Measurements from ENCODE around the gene PMVK.

The PMVK gene

DNA sequence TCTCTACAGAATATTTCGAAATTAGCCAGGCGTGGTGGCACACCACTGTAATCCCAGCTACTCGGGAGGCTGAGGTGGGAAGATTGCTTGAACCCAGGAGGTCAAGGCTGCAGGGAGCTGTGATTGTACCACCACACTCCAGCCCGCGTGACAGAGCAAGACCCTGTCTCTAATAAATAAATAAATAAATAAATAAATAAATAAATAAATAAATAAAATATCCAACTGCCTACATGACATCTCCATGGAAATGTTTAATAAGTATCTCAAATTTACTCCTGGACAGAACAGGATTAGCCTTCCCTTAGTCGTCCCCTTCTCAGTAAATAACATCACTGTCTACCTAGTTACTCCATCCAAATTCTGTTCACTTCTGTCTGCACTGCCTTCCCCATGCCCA lies 37.5 kb downstream of the PMVK start:
- no peak overlapping the region for H2AK5ac ChIP-seq (ENCODE audit: low read length)
- H3K27me3 ChIP-seq (ENCODE audit: insufficient read depth, low read length, poor library complexity) = no peaks in the 10 kb centered on the region
- no peak overlapping the region for H2BK120ac ChIP-seq (ENCODE audit: low read depth, low read length)
- no peak overlapping the region for H3K18ac ChIP-seq (ENCODE audit: low read length)
- no peak overlapping the region for H3K9ac ChIP-seq (ENCODE audit: low read length)
- no peak overlapping the region for H3K4me2 ChIP-seq (ENCODE audit: low read length)
- no peak overlapping the region for H3K27ac ChIP-seq (ENCODE audit: low read depth, low read length)
- H3K4me1 ChIP-seq (ENCODE audit: control insufficient read depth, low read depth, low read length) = no peaks in the 10 kb centered on the region
- no CpG with 5 or more reads among the region's 6 CpGs for WGBS (ENCODE audit: extremely low coverage, insufficient coverage, low lambda C conversion rate)
- H2BK5ac ChIP-seq (ENCODE audit: low read length) = no peak overlapping the region
- DNase-seq = no peak
- no peak overlapping the region for H3K4ac ChIP-seq (ENCODE audit: low read depth, low read length)
- no peak overlapping the region for H4K8ac ChIP-seq (ENCODE audit: low read depth, low read length)
- no peaks in the 10 kb centered on the region for H3K79me1 ChIP-seq (ENCODE audit: low read length)
- H3K36me3 ChIP-seq (ENCODE audit: control insufficient read depth, insufficient read depth, low read length) = no peaks in the 10 kb centered on the region
- H3K79me2 ChIP-seq (ENCODE audit: control insufficient read depth, insufficient read depth, low read length) = no peaks in the 10 kb centered on the region
- no peak overlapping the region for H2BK15ac ChIP-seq (replicated peaks; ENCODE audit: low read depth)
- no peak overlapping the region for H3K56ac ChIP-seq (ENCODE audit: low read length)
- H3K23ac ChIP-seq (ENCODE audit: low read length) = no peak overlapping the region
- no peak overlapping the region for H4K5ac ChIP-seq (ENCODE audit: low read length)
- no peak overlapping the region for H3K4me3 ChIP-seq (ENCODE audit: low read length)

DNA sequence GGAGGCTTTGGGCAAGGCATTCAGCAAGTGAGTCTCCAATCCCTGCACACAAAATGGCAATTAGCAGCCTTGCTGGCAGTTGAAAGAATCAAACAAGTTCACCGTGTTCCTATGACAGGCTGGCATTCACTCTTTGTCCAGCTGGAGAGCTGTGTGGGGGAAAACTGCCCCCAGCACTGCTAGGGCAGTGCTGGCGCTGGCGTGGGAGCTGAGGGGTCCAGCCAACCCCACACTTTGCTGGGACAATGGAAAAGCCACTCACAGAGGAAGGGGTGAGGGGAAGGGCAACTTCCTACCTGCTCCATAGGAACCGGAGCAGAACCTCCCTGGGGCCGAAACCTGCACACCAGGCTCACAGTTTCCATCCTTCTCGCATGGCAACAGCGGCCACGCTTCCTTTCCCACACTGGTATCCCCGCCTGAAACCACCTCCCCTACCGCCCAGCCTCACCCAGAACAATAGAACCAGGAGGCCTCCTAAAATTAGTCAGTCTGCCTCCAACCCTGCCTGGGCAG lies 39.7 kb downstream of the PMVK start:
- WGBS (ENCODE audit: extremely low coverage, insufficient coverage, low lambda C conversion rate) = no CpG with 5 or more reads among the region's 10 CpGs
- Histone ChIP-seq H2BK5ac (ENCODE audit: low read length) (no peak overlapping the region), H3K79me2 (ENCODE audit: control insufficient read depth, insufficient read depth, low read length) (no peaks in the 10 kb centered on the region), H2BK15ac (replicated peaks; ENCODE audit: low read depth) (no peak overlapping the region), H3K4me2 (ENCODE audit: low read length) (no peak overlapping the region), H3K36me3 (ENCODE audit: control insufficient read depth, insufficient read depth, low read length) (no peaks in the 10 kb centered on the region), H3K56ac (ENCODE audit: low read length) (no peak overlapping the region), H2BK120ac (ENCODE audit: low read depth, low read length) (no peak overlapping the region), H3K23ac (ENCODE audit: low read length) (no peak overlapping the region), H3K9ac (ENCODE audit: low read length) (no peak overlapping the region), H4K8ac (ENCODE audit: low read depth, low read length) (no peak overlapping the region), H3K79me1 (ENCODE audit: low read length) (no peaks in the 10 kb centered on the region), H3K4me3 (ENCODE audit: low read length) (no peak overlapping the region), H2AK5ac (ENCODE audit: low read length) (no peak overlapping the region), H4K5ac (ENCODE audit: low read length) (no peak overlapping the region), H3K27me3 (ENCODE audit: insufficient read depth, low read length, poor library complexity) (no peaks in the 10 kb centered on the region), H3K4ac (ENCODE audit: low read depth, low read length) (no peak overlapping the region), H3K4me1 (ENCODE audit: control insufficient read depth, low read depth, low read length) (no peaks in the 10 kb centered on the region), H3K18ac (ENCODE audit: low read length) (no peak overlapping the region), H3K27ac (ENCODE audit: low read depth, low read length) (no peak overlapping the region)
- no peak for DNase-seq

DNA sequence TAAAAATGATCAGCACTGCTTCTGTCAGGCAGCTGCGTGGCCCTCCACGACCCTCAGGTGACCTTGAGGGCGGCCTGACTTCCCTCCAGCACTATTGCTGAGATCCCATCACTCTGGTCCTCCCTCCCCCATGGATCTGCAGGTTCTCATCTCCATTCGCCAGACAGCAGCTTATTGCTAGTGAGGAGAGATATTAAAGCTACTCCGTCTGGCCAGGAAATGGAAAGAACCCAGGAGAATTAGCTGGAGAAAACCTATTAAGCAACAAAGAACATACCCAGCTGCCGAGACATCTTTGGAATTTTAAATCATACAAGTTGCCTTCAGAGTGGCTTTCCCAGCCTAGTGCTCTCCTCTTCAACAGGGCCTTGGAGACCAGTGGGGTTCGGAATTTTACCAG lies 40.7 kb downstream of the PMVK start:
- Histone ChIP-seq H2BK5ac (ENCODE audit: low read length) (no peak overlapping the region), H3K23ac (ENCODE audit: low read length) (no peak overlapping the region), H2BK15ac (replicated peaks; ENCODE audit: low read depth) (no peak overlapping the region), H3K9ac (ENCODE audit: low read length) (no peak overlapping the region), H3K27me3 (ENCODE audit: insufficient read depth, low read length, poor library complexity) (no peaks in the 10 kb centered on the region), H3K36me3 (ENCODE audit: control insufficient read depth, insufficient read depth, low read length) (no peaks in the 10 kb centered on the region), H4K5ac (ENCODE audit: low read length) (no peak overlapping the region), H3K18ac (ENCODE audit: low read length) (no peak overlapping the region), H3K27ac (ENCODE audit: low read depth, low read length) (no peak overlapping the region), H3K4ac (ENCODE audit: low read depth, low read length) (no peak overlapping the region), H3K4me1 (ENCODE audit: control insufficient read depth, low read depth, low read length) (no peaks in the 10 kb centered on the region), H2BK120ac (ENCODE audit: low read depth, low read length) (no peak overlapping the region), H3K79me2 (ENCODE audit: control insufficient read depth, insufficient read depth, low read length) (no peaks in the 10 kb centered on the region), H3K79me1 (ENCODE audit: low read length) (no peaks in the 10 kb centered on the region), H2AK5ac (ENCODE audit: low read length) (no peak overlapping the region), H3K4me2 (ENCODE audit: low read length) (no peak overlapping the region), H3K4me3 (ENCODE audit: low read length) (no peak overlapping the region), H3K56ac (ENCODE audit: low read length) (no peak overlapping the region), H4K8ac (ENCODE audit: low read depth, low read length) (no peak overlapping the region)
- no CpG with 5 or more reads among the region's 7 CpGs for WGBS (ENCODE audit: extremely low coverage, insufficient coverage, low lambda C conversion rate)
- no peak for DNase-seq

GRCh38 chr1:154891452-154891851 lies 45.1 kb downstream of the PMVK start:
- Histone ChIP-seq H3K23ac (ENCODE audit: low read length) (no peak overlapping the region), H3K4me1 (ENCODE audit: control insufficient read depth, low read depth, low read length) (no peaks in the 10 kb centered on the region), H2BK15ac (replicated peaks; ENCODE audit: low read depth) (no peak overlapping the region), H3K79me1 (ENCODE audit: low read length) (no peaks in the 10 kb centered on the region), H2BK120ac (ENCODE audit: low read depth, low read length) (no peak overlapping the region), H4K8ac (ENCODE audit: low read depth, low read length) (no peak overlapping the region), H3K56ac (ENCODE audit: low read length) (no peak overlapping the region), H3K36me3 (ENCODE audit: control insufficient read depth, insufficient read depth, low read length) (no peaks in the 10 kb centered on the region), H3K18ac (ENCODE audit: low read length) (no peak overlapping the region), H2BK5ac (ENCODE audit: low read length) (no peak overlapping the region), H3K27me3 (ENCODE audit: insufficient read depth, low read length, poor library complexity) (no peaks in the 10 kb centered on the region), H4K5ac (ENCODE audit: low read length) (no peak overlapping the region), H3K4ac (ENCODE audit: low read depth, low read length) (no peak overlapping the region), H3K27ac (ENCODE audit: low read depth, low read length) (no peak overlapping the region), H3K79me2 (ENCODE audit: control insufficient read depth, insufficient read depth, low read length) (no peaks in the 10 kb centered on the region), H3K4me2 (ENCODE audit: low read length) (no peak overlapping the region), H3K9ac (ENCODE audit: low read length) (no peak overlapping the region), H3K4me3 (ENCODE audit: low read length) (no peak overlapping the region), H2AK5ac (ENCODE audit: low read length) (no peak overlapping the region)
- no peak for DNase-seq
- no CpG with 5 or more reads among the region's 1 CpG for WGBS (ENCODE audit: extremely low coverage, insufficient coverage, low lambda C conversion rate)

GRCh38 chr1:154888757-154889156 lies 47.8 kb downstream of the PMVK start:
- Histone ChIP-seq H3K79me1 (ENCODE audit: low read length) (no peaks in the 10 kb centered on the region), H3K4me3 (ENCODE audit: low read length) (no peak overlapping the region), H3K56ac (ENCODE audit: low read length) (no peak overlapping the region), H2BK120ac (ENCODE audit: low read depth, low read length) (no peak overlapping the region), H3K36me3 (ENCODE audit: control insufficient read depth, insufficient read depth, low read length) (no peaks in the 10 kb centered on the region), H3K9ac (ENCODE audit: low read length) (no peak overlapping the region), H3K4me2 (ENCODE audit: low read length) (no peak overlapping the region), H3K4ac (ENCODE audit: low read depth, low read length) (no peak overlapping the region), H4K8ac (ENCODE audit: low read depth, low read length) (no peak overlapping the region), H3K79me2 (ENCODE audit: control insufficient read depth, insufficient read depth, low read length) (no peaks in the 10 kb centered on the region), H3K4me1 (ENCODE audit: control insufficient read depth, low read depth, low read length) (no peaks in the 10 kb centered on the region), H2BK15ac (replicated peaks; ENCODE audit: low read depth) (no peak overlapping the region), H3K27ac (ENCODE audit: low read depth, low read length) (no peak overlapping the region), H3K18ac (ENCODE audit: low read length) (no peak overlapping the region), H3K27me3 (ENCODE audit: insufficient read depth, low read length, poor library complexity) (no peaks in the 10 kb centered on the region), H4K5ac (ENCODE audit: low read length) (no peak overlapping the region), H2AK5ac (ENCODE audit: low read length) (no peak overlapping the region), H2BK5ac (ENCODE audit: low read length) (no peak overlapping the region), H3K23ac (ENCODE audit: low read length) (no peak overlapping the region)
- WGBS (ENCODE audit: extremely low coverage, insufficient coverage, low lambda C conversion rate) = no CpG with 5 or more reads among the region's 7 CpGs
- no peak for DNase-seq

DNA sequence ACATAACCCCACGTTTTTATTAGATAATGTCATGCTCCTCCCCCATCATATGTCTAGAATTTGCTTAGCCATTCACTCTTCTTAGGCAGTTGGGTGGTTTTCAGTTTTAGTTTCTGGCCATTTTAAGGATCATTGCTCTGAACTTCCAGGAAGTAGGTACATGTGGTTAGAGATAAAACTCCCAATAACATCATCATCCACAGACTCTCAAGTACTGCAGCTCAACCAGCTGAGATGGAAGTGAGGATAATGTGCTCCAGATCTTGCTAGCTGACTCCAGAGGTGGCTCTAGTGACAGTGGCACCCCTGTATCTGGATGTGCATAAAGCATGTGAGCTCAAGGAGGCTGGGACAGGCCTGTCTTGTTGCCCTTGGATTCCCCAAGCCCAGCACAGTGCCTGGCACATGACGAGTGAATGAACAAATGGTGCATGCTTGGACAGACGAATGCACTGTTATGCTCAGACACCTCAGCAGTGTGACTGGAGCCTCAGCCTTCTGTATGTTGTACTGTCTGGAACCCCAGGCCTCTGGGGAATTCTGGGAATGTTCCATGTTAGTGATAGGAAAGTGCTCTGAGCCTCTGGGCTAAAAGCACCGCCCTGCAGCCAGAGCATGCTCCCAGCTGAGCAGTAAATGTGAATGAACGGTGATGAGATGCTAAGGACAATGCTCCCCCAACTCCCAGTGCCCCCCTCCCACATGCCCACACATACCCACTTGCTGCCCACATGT lies 50.1 kb downstream of the PMVK start:
- H3K27ac ChIP-seq (ENCODE audit: low read depth, low read length) = no peak overlapping the region
- peak; percentile 16 for DNase-seq

More for the DNA sequence above, 50.1 kb downstream of the PMVK start:
- no peak overlapping the region for H3K4ac ChIP-seq (ENCODE audit: low read depth, low read length)
- no CpG with 5 or more reads among the region's 5 CpGs for WGBS (ENCODE audit: extremely low coverage, insufficient coverage, low lambda C conversion rate)
- H3K4me3 ChIP-seq (ENCODE audit: low read length) = no peak overlapping the region
- H4K5ac ChIP-seq (ENCODE audit: low read length) = no peak overlapping the region
- no peaks in the 10 kb centered on the region for H3K4me1 ChIP-seq (ENCODE audit: control insufficient read depth, low read depth, low read length)
- H3K27me3 ChIP-seq (ENCODE audit: insufficient read depth, low read length, poor library complexity) = no peaks in the 10 kb centered on the region
- no peak overlapping the region for H2BK5ac ChIP-seq (ENCODE audit: low read length)
- H3K36me3 ChIP-seq (ENCODE audit: control insufficient read depth, insufficient read depth, low read length) = no peaks in the 10 kb centered on the region
- H4K8ac ChIP-seq (ENCODE audit: low read depth, low read length) = no peak overlapping the region
- H3K18ac ChIP-seq (ENCODE audit: low read length) = no peak overlapping the region
- no peaks in the 10 kb centered on the region for H3K79me2 ChIP-seq (ENCODE audit: control insufficient read depth, insufficient read depth, low read length)
- H3K9ac ChIP-seq (ENCODE audit: low read length) = no peak overlapping the region
- H3K4me2 ChIP-seq (ENCODE audit: low read length) = no peak overlapping the region
- no peaks in the 10 kb centered on the region for H3K79me1 ChIP-seq (ENCODE audit: low read length)
- H3K23ac ChIP-seq (ENCODE audit: low read length) = no peak overlapping the region
- no peak overlapping the region for H2BK15ac ChIP-seq (replicated peaks; ENCODE audit: low read depth)
- no peak overlapping the region for H2AK5ac ChIP-seq (ENCODE audit: low read length)
- H3K56ac ChIP-seq (ENCODE audit: low read length) = no peak overlapping the region
- H2BK120ac ChIP-seq (ENCODE audit: low read depth, low read length) = no peak overlapping the region
